Right forelimb (tissue), 1 donor: ENCODE results near the gene USP25.

Experiments
- DNase-seq: peaks from one replicate; pipeline ENCODE4 v3.0.0-alpha.2; 2018

USP25 gene

DNA sequence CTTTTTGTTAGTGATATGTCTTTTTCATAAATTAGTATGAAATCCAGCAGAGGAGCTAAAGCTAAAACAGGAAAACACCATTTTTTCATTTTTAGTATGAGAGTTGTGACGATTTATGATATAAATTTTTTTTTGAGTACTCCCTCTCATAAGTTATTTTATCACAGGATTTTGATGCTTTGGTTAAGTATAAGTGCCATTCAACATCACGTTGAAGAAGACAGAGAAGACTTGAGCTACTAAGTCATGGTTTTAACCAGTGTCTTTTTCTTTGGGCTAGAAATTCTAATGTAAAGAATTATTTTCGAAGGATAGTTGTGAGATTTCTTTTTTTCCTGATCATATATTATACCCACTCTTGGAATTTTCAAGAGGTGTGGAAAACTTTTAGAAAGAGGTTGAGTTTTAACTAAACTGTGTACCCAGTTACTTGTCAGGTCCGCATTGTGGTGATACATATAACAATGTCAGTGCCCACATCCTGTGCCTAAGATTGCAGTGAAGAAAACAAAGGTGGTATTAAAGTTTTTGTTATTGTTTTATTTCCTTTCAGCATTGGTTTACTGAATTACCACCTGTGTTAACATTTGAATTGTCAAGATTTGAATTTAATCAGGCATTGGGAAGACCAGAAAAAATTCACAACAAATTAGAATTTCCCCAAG is 93.8 kb downstream of the USP25 start:
- no peak for DNase-seq

DNA sequence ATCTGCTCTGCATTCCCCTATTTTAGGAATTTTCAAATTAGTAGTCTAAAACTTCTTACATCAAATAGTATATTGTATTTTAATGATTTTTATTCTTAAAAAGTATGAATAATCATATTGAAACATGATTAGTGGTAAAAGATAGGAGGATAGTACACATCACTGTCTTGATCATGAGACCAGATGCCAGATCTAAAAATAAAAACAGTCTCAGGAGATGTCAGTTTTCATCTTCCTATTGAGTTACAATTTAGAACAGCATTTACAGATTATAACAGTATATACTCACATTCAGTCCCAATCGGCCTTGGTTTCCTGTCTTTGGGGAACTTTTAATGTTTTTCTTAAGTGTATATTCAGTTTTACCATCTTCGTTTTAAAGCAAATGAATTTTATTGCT is 95.9 kb downstream of the USP25 start:
- DNase-seq = no peak

DNA sequence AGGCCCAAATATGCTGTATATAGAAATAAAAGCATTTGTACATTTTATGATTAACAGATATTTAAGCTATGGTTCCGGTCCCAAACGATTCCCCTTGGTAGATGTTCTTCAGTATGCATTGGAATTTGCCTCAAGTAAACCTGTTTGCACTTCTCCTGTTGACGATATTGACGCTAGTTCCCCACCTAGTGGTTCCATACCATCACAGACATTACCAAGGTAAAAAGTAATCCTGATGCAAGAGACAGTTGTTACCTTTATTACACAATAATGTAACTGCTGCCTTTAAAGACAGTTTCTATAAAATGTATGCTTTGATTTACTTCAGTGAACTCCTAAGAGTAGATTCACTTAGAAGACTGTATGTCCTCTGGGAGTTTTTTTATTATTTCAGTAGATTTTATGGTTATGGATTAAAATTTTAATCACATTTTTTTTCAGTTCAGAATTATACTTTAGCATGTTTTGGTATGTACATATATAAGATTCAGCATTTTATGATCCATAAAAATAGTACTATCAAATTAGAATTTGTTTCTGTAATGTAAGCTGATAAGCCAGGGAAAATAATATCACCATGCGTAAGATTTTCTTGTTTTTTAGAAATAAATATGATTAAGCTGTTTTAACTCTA is 96.5 kb downstream of the USP25 start:
- no peak for DNase-seq

DNA sequence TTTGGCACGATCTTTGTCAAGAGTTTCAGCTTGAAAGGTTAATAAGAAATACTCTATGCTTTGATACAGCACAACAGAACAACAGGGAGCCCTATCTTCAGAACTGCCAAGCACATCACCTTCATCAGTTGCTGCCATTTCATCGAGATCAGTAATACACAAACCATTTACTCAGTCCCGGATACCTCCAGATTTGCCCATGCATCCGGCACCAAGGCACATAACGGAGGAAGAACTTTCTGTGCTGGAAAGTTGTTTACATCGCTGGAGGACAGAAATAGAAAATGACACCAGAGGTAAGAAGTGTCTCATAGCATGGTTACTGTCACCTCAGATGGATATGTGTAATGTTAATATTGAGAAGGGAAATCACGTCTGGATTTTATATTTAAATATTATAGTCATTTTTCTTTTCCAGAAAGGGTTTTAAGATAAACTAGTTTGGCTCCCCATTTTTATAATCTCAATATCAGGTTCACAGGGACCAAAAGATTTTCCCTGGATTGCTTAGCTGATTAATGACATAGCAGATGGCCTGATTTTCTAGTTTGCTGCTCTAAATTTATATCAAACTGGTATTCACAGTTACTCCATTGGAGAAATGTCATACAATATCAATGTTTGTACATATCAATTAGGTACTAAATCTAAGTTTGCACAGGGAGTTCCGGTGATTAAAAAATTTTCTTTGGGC is 97.3 kb downstream of the USP25 start:
- DNase-seq = no peak

DNA sequence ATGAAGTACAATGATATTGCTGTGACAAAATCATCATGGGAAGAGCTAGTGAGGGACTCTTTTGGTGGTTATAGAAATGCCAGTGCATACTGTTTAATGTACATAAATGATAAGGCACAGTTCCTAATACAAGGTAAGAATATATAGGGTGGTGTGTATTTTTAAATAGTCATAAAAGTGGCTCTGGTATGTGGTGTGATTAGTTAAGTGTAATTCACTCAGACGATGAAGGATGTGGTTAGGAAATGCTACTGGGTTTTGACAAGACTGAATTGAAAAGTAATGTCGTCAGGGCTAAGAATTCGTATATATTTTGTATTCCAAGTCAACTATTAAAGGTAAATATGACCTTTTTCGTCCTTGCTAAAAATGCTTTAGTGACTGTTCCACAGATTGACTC is 101.7 kb downstream of the USP25 start:
- DNase-seq = no peak

DNA sequence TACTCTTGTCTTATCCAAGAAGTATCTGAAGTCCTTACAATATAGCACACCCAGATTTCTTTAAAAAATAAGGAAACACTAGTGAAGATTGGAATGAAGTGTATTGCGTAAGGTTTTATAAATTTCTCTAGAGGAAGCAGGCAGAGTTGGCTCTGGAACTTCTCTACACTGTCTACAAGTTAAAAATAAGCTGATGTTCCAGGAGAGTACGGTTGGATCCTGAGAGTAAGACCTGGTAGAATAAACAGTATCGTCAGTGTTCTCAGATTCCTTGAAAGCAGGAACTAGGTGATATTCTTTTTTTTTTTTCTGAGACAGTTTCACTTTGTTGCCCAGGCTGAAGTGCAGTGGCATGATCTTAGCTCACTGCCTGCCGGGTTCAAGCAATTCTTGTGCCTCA is 107.9 kb downstream of the USP25 start:
- DNase-seq = no peak

DNA sequence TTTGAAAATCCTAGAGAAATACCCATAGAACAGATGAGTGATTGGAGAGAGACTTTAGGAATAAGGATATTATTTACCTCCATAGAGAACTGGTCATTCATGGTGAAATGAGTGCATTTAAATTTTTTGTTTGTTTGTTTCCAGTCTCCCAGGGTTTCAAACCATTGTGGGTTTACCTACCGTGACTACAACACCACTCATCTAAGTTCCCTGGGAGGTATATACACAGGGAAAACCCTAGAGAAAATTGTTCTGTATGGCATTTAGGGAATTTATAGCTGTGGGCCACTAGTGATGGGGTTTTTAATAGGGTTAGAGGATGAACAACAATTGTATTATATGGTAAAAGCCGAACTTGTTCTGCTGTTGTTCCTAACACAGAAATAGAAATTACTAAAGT is 109.2 kb downstream of the USP25 start:
- no peak for DNase-seq

DNA sequence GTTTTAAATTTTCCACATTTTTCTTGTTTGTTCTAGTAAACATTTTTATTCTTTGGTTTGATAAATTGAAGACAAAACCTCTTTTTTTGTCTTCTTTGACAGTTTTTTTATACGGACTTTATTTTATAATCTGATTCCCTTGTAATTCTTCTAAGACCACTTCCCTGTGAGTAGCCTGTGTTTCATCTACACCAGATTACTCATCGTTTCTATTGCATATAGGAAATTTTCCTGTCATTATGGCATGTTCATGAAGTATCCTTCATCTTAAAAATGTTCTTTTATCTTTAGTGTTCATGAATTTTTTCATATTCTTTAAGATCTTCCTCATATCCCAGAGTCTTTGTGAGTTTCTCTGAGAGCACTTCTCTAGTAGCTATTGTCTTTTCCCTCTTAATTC is 109.8 kb downstream of the USP25 start:
- no peak for DNase-seq

DNA sequence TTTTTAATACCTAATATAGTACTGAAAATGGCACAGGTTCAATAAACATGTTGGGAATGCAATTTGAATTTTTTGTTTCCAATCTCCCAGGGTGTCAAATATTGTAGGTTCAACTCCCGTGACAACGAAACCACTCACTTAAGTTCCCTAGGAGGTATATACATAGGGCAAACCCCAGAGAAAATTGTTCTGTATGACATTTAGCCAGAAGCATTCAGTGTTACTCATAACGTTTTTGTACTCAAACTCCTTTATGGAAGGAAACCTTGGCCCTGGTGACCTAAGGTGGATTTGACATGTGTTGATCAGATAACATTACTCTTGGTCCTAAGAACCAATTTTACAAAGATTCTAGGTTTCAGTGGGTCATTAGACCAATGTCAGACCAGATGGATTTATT is 110.6 kb downstream of the USP25 start:
- no peak for DNase-seq

DNA sequence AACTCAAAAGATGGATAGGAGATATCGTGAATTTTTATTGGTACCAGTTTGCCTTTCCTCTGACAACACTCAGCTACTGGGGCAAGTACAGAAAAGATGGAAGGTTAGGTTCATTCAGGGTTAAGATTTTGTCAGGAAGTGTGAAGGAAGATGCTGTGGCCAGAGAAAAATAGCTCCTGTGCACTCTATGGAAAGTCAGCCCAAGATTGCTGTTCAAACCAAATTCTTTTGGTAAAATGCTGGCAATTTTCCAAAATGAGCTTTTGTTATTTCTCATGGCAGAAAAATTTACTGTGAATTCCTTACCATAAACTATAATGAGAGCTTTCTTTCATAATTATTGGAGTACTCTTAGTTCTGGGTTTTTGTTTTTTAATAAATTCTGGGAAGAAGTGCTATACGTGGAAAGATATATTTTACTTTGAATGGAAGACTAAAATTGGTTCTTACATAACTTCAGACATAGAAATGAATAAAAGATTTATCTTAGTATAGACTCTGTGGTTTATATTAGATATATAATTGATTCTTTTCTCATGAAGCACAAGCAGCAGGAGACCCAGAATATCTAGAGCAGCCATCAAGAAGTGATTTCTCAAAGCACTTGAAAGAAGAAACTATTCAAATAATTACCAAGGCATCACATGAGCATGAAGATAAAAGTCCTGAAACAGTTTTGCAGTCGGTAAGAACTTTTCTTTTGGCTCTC is 112.2 kb downstream of the USP25 start:
- no peak for DNase-seq

DNA sequence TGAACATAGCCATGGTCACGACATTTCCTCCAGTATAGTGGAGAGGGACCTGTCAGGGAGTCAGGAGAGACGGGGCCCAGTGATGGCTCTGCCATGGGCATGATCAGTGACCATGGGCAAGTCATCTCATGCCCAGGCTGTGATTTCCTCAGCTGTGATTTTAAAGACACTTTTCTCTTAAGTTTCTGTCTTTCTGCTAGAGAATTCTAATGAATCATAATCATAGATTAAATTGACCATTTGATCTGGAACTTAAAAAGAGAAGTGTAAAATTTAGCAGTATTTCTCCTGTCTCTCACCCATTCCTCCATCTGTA is 112.7 kb downstream of the USP25 start:
- DNase-seq = no peak

DNA sequence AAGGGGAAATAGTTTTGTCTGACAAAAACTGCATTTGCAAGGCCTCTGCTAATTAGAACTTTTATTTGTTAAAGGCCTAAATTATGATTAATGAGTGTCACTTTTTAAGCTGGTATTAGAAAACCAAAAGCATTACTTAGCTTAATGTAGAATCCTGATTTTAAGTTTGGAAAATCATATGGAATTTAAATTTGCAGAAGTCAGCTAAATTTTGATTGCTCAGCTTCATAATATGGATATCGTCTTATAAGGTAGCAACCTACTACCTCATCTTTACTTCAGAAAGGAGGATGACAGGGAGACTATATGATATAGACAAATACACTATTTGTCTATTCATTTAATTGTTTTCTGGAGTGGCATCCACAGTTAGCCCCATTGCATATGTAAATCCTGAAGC is 114.0 kb downstream of the USP25 start:
- DNase-seq = no peak

DNA sequence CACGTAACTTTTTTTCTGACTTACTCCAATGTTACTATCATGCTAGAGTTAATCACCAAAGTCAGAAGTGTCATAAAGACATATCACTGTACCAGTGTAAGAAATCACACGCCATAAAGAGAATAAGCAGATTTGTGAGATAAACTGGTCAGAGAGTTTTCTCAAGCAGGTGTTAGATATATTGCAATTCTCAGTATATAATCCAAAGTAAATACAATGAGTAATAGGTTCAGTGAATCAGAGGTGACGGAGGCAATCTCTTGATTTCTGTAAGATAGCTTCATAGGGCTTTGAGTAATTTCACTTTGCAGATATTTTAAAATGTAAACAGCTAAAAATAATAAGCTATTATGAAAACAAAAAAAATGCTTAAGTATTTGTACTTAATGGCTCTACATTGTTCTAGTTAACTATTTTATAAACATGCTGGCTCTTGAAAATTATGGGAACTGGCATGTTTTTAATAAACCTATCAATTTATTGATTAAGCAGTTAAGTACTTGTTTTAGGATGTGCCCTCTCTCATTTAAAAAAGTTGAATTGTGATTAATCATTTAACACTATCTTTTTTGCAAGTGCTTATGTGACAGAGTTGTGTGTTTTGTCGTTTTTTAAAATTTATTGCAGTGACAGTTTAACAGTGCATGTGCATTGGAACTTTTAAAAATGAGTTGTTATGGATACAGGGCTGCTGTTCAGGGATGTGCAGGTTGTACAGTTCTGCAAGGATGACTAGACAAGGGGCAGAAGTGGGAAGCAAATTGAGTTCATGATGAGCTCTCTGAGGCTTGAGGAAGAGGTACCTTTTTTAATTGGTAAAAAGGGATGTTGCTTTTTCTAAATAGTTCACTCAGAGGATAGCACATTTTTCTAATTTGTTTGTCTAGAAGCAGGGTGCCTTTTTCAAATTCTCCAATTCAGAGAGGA is 119.1 kb downstream of the USP25 start:
- no peak for DNase-seq

DNA sequence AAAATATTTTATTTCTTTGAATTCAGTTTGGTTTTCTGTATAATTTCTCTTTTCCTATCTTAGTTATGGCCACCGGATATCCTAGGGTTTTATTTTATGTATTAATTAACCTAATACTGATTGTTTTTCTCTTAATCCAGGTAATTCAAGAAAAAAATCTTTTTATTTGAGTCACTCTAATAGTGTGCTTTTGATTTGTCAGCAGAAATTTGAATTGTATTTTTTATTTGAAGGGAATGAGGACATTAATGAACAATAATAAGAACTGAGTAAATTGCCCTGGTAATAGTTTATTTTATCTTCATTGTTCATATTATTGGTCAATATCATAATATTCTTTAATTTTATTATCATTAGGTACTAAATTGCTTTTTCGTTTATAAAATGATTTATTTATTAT is 120.1 kb downstream of the USP25 start:
- no peak for DNase-seq

DNA sequence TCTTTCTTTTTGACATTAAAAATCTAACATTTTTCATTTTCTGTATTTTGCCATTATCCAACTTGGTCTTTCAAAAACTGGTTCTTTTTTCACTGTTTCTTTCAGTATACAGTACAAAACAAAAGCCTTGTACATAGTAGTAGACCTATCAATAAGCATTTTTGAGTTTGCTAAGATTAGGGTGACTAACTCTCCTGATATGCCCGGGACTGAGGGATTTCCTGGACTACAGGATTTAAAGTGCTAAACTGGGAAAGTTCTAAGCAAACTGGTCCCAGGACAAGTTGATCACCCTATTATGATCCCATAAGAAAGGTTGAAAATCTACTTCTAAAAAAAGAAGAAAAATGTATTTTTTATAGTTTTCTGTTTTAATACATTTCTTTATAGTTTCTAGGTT is 120.9 kb downstream of the USP25 start:
- DNase-seq = no peak

DNA sequence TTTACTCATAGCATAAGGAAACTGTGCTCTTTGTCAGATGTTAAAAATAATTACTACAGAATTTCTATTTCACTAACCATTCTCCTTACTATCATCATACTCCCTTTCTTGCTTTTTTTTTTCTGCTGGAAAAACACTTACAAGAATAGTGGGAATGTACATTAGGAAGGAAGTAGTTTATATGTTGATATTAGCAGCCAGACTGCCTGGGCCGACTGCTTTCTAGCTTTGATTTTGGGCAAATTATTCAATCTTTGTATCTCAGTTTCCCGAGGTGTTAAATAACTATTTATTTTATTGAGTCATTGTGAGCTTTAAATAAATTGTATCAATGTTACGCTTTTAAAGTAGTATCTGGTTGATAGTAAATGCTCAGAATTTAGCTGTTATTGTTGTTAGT is 122.4 kb downstream of the USP25 start:
- DNase-seq = no peak

DNA sequence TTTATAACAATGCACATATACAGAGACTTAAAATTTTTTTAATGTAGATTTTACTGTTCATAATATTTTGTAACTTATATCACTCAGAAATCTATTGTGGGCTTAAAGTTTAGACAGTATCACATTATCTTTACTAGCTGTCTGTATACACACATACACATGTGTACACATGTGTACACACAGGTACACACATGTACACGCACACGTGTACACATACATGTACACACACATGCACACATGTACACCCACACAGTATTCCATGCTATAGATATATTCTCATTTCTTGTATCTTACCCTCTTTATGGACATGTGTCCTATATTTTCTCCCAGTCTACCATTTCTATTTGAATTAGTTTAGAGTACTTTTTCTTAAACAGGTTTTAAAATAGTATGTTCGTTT is 123.3 kb downstream of the USP25 start:
- no peak for DNase-seq

DNA sequence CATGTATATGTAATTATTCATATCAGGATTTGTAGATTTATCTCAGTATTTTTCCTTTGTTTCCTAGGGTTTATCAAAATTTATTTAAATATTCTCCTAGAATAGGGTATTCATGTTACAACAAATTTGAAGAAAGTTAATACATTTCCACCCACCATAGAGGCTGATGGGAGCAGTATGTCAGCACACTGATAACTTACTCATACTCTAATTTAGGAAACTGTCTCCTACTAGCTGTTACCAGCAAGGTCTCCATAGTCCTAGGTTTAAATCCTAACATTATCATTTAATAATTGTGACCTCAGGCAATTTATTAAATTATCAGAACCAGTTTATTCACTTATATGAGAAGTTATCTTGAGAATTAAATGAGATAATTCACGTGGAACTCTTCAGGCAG is 127.0 kb downstream of the USP25 start:
- no peak for DNase-seq

DNA sequence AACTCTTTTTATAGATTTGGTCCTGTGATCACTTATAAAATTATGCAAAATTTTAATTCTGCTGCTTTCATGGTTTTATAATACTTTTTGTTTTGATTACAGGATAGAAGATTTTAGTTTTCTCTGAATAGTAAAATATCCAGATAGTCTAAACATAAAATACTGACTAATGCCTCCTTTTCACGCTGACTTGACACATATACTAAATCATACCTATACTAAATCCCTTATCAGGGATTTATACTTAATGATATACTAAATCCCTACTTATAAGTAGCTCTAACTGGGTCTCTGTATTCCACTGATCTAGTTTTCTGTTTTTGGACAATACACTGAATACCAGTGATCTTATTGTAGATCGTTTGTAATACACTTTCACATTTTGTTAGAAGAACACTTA is 128.0 kb downstream of the USP25 start:
- DNase-seq = no peak

DNA sequence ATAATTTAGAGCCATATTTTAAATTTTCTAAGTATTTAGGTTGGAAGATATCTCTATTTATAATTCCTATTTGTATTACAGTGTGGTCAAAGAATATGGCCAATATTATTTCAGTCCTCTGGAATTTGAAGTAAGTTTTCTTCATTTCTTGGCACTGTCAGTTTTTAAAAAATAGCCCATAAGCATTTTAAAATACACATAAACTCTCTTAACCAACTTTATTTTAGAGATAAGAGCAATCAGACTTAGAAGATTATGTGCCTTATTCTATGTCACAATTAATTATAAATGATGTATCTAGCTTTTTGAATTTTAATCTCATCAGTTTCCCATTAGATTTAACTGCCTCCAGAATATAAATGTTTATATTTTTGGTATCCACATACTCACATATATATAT is 130.8 kb downstream of the USP25 start:
- DNase-seq = no peak

DNA sequence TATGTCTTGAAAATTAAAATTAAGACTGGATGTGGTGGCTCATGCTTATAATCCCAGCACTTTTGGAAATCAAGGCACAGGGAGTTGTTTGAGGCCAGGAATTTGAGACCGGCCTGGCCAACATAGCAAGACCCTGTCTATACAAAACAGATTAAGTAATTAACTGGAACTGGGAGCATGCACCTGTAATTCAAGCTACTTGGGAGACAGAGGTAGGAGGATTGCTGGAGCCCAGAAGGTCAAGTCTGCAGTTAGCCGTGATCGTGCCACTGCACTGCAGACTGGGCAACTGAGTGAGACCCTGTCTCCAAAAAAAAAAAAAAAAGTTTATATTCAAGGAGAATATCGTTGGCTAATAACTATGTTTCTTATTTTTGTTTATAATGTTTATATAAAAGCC is 139.2 kb downstream of the USP25 start:
- no peak for DNase-seq

DNA sequence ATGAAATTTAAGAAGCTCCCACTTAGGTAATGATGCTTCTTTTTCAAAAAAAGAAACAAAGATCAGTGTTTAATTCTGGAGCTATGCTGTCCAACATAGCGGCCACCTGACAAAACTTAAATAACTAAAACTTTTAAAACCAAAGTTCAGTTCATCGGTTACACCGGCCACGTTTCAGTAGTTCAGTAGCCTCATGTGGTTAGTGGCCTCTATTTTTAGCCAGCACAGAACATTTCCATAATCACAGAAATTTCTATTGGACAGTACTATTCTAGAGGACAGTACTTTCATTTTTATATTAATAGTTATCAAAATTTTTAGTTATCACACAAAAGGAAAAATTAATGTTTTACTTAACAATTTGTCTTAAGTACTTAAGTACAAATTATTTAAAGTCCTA is 141.0 kb downstream of the USP25 start:
- DNase-seq = no peak

DNA sequence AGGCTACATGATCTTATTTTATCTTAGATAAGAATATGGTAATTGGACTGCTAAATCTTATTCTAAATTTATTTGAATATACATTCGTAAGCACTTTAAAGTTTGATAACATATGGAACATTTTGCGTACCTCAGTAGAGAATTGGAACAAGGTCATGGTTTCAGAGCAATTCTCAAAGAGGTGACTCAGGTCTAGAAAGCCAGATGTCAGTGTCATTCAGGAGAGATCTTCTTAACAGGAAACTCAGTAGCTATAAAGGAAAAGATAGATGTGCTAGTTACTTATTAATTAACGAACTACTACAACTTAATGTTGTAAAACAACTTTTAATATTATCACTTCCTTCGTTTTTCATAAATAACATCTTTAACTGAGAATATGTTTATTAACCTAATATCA is 142.5 kb downstream of the USP25 start:
- DNase-seq = no peak
